KOPT-K1 (cell line): ENCODE measurements around the gene GALR1.
A peak's percentile ranks its signal among the peaks of the same experiment; 100 is the strongest.

Experiments
- H3K27ac ChIP-seq: fragments of 200-600 bp; sonication (generic); 2 replicates; pipeline ENCODE4 v1.5.1; 2016; ENCODE audit warnings: antibody characterized with exemption, mild to moderate bottlenecking, low read depth, low read length; ENCODE audit not compliant: poor library complexity, severe bottlenecking
- H3K36me3 ChIP-seq: fragments of 200-600 bp; sonication (generic); 2 replicates; pipeline ENCODE4 v1.5.1; 2017; ENCODE audit warnings: antibody characterized with exemption, mild to moderate bottlenecking, low read length, moderate library complexity; ENCODE audit not compliant: insufficient read depth
- H3K9me3 ChIP-seq: fragments of 200-600 bp; sonication (generic); 2 replicates; pipeline ENCODE4 v1.5.1; 2017; ENCODE audit warnings: antibody characterized with exemption, low read length, mild to moderate bottlenecking; ENCODE audit not compliant: insufficient read depth, poor library complexity, severe bottlenecking

GALR1 gene

GRCh38 chr18:77249569-77250500, at the start of gene GALR1:
GALR1 (plus strand) TSS chr18:77249848; CDS start chr18:77250549, 701 bp downstream.
- Histone ChIP-seq H3K27ac (no peak within 1 kb of the TSS), H3K36me3 (no peaks in the 10 kb centered on the region), H3K9me3 (peaks cover 55% of the 10 kb centered on the region)

GRCh38 chr18:77201506-77201905, 48.1 kb upstream of the GALR1 start:
- no peaks in the 10 kb centered on the region for H3K9me3 ChIP-seq
- H3K27ac ChIP-seq, result no peak overlapping the region
- H3K36me3 ChIP-seq, result no peaks in the 10 kb centered on the region

- H3K27ac ChIP-seq, result no peak overlapping the region
- H3K9me3 ChIP-seq, result no peaks in the 10 kb centered on the region
- H3K36me3 ChIP-seq, result no peaks in the 10 kb centered on the region
Observed at GRCh38 chr18:77202329-77202728, 47.3 kb upstream of the GALR1 start.

DNA sequence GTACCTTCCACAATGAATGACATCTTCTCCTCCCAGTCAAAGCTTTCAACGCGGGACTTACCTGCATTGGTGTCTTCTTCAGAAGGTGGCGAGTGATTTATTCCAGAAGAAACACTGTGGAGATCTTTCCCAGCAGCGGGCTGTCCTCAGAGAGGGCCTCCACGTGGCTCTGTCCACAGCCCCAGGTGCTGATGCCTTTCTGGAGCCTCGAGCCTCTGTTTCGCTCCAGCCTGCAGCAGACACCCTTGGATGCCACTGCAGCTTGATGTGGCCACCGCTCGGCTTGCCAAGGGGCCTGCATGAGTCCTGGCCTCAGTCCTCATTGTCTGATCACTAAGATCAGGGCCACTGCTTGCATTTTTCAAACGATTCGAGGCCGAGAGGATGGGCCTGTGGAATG, 46.6 kb upstream of the GALR1 start:
- Histone ChIP-seq H3K9me3 (no peaks in the 10 kb centered on the region), H3K27ac (no peak overlapping the region), H3K36me3 (no peaks in the 10 kb centered on the region)

DNA sequence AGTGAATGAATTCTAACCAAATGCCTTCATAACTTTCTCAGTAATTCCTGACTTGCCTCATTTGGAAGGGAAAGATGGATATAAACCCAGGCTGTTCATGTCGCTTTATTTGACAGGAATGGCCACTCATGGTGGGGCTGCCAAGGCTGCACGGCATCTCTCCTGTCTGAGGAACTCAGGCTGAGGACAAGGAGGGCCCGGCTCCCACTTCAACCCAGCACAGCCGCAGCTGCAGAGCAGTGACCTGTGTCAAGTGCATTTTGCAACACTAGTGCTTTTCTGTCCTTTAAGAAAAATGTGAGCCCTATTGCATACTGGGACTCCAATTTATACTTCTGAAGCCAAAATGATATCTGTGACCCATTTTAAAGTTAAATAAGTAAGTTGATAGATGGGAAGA, 45.8 kb upstream of the GALR1 start:
- Histone ChIP-seq H3K27ac (no peak overlapping the region), H3K9me3 (no peaks in the 10 kb centered on the region), H3K36me3 (no peaks in the 10 kb centered on the region)

- Histone ChIP-seq H3K9me3 (no peaks in the 10 kb centered on the region), H3K27ac (no peak overlapping the region), H3K36me3 (no peaks in the 10 kb centered on the region)
Observed at GRCh38 chr18:77205769-77206168, 43.9 kb upstream of the GALR1 start.

GRCh38 chr18:77206676-77207374, 42.8 kb upstream of the GALR1 start:
- H3K27ac ChIP-seq, result no peak overlapping the region
- H3K9me3 ChIP-seq, result no peaks in the 10 kb centered on the region
- H3K36me3 ChIP-seq, result no peaks in the 10 kb centered on the region

GRCh38 chr18:77207540-77207939, 42.1 kb upstream of the GALR1 start:
- Histone ChIP-seq H3K36me3 (no peaks in the 10 kb centered on the region), H3K27ac (no peak overlapping the region), H3K9me3 (no peaks in the 10 kb centered on the region)

DNA sequence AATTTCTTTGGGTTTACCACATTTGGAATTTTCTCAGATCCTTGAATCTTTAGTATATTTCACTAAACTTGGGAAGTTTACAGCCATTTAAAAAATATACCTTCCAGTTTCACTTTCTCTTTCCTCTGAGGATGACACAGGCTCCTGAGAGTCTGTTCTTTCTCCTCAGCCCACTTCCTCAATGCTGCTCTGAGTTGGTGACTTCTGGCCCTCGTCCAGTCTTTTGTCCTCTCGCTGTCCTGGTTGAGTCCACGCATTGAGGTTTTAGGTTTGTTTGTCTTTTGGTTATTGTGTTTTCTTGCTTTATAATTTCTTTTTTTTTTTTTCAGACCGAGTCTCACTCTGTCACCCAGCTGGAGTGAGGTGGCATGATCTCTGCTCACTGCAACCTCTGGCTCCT, 40.7 kb upstream of the GALR1 start:
- no peaks in the 10 kb centered on the region for H3K36me3 ChIP-seq
- H3K27ac ChIP-seq, result peak overlapping the region; percentile 76
- no peaks in the 10 kb centered on the region for H3K9me3 ChIP-seq

- Histone ChIP-seq H3K36me3 (no peaks in the 10 kb centered on the region), H3K27ac (peak overlapping the region; percentile 76), H3K9me3 (no peaks in the 10 kb centered on the region)
Observed at GRCh38 chr18:77209587-77209986, 40.1 kb upstream of the GALR1 start.

- no peaks in the 10 kb centered on the region for H3K9me3 ChIP-seq
- no peaks in the 10 kb centered on the region for H3K36me3 ChIP-seq
- peak overlapping the region; percentile 76 for H3K27ac ChIP-seq
Observed at GRCh38 chr18:77210249-77210648, 39.4 kb upstream of the GALR1 start.

DNA sequence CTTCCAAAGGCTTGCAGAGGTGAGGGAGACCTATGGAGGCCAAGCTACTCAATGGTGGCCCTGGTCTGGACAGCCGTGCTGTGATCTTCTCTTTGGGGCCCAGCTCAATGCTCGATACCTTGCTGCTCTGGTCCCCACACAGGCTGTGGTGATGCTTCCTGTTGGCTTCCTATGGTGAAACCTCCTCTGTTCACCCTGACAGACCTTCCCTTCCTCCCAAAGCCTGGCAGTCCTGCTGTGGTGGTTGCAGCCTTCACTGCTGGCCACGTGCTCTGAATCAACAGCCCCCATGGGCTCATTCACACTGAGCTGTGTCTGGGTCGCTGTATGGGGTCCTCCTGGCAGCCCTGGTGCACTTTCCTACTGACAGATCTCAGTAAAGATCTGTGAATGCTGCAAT, 31.0 kb upstream of the GALR1 start:
- H3K36me3 ChIP-seq, result no peaks in the 10 kb centered on the region
- no peaks in the 10 kb centered on the region for H3K9me3 ChIP-seq
- H3K27ac ChIP-seq, result no peak overlapping the region

DNA sequence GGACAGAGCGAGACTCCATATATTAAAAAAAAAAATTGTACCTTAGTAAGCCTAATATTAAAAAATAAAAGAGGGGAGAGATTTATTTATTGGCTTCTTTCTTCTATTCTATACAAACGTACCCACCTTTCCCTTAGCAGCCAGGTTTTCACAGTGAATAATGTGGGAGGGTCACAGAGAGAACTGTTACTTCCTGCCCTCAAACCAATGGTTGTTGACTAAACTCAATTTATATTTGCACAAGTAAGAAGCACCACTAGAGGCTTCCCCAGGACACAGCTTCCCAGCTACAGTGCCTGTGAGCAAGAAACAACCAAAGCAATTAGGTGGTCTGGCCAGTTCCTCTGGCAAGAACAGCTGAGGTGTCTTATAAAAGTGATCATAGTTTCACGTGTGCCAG, 28.9 kb upstream of the GALR1 start:
- no peaks in the 10 kb centered on the region for H3K36me3 ChIP-seq
- no peaks in the 10 kb centered on the region for H3K9me3 ChIP-seq
- no peak overlapping the region for H3K27ac ChIP-seq

DNA sequence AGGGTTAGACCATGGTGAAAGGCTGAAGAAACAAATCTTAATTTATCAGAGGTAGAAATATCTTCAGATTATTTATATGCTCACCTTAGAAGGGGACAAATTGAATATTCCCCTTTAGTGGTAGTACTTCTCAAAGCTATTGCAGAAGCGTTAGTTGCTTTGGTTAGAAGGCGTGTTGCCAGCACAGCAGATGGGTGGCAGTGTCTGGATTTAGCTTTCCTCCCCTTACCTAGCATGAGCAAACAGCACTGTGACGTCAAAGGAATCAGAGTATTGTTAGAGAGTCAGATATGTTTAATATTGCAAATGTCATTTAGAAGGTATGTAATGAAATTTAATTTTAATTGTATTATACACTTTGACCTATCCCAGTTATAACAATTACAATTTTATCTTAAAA, 27.2 kb upstream of the GALR1 start:
- no peaks in the 10 kb centered on the region for H3K36me3 ChIP-seq
- H3K27ac ChIP-seq, result no peak overlapping the region
- H3K9me3 ChIP-seq, result no peaks in the 10 kb centered on the region

- Histone ChIP-seq H3K36me3 (no peaks in the 10 kb centered on the region), H3K9me3 (no peaks in the 10 kb centered on the region), H3K27ac (no peak overlapping the region)
Observed at GRCh38 chr18:77223221-77223639, 26.4 kb upstream of the GALR1 start.
